IPS DF 4.7 (cell line): ENCODE results near the gene SYT9.

Source experiments
- DNase-seq: peaks from one replicate; pipeline ENCODE4 v3.0.0-alpha.2; 2013; ENCODE audit warnings: low spot score; ENCODE audit errors: extremely low read depth

The SYT9 gene

GRCh38 chr11:7462706-7463105, 211.0 kb downstream of the SYT9 start:
- no peak for DNase-seq

- no peak for DNase-seq
Observed at GRCh38 chr11:7467652-7468051, 215.9 kb downstream of the SYT9 start.

- DNase-seq: no peak
Observed at GRCh38 chr11:7469351-7469865, 217.7 kb downstream of the SYT9 start.

GRCh38 chr11:7471071-7471470, 219.4 kb downstream of the SYT9 start:
- DNase-seq: no peak

GRCh38 chr11:7473717-7474116, 222.0 kb downstream of the SYT9 start:
- no peak for DNase-seq

- no peak for DNase-seq
Observed at GRCh38 chr11:7480113-7480512, 228.4 kb downstream of the SYT9 start.

GRCh38 chr11:7484131-7484530, 232.4 kb downstream of the SYT9 start:
- no peak for DNase-seq

GRCh38 chr11:7484645-7485044, 232.9 kb downstream of the SYT9 start:
- DNase-seq: no peak

GRCh38 chr11:7485186-7486097, 233.7 kb downstream of the SYT9 start, which contains the start of gene OLFML1:
OLFML1 (plus strand) TSS chr11:7485506; CDS start chr11:7485876, 370 bp downstream.
- DNase-seq: no peak

GRCh38 chr11:7486098-7486780, 234.5 kb downstream of the SYT9 start:
- no peak for DNase-seq

GRCh38 chr11:7486781-7487140, 235.1 kb downstream of the SYT9 start:
- DNase-seq: no peak

GRCh38 chr11:7487360-7487759, 235.7 kb downstream of the SYT9 start:
- DNase-seq: no peak

GRCh38 chr11:7488681-7489080, 237.0 kb downstream of the SYT9 start:
- no peak for DNase-seq

- DNase-seq: no peak
Observed at GRCh38 chr11:7489376-7489775, 237.7 kb downstream of the SYT9 start.

- no peak for DNase-seq
Observed at GRCh38 chr11:7490054-7490453, 238.3 kb downstream of the SYT9 start.

- no peak for DNase-seq
Observed at GRCh38 chr11:7490535-7490934, 238.8 kb downstream of the SYT9 start.

- no peak for DNase-seq
Observed at GRCh38 chr11:7492253-7492652, 240.5 kb downstream of the SYT9 start.

GRCh38 chr11:7493670-7494069, 242.0 kb downstream of the SYT9 start:
- no peak for DNase-seq

GRCh38 chr11:7494086-7494745, 242.5 kb downstream of the SYT9 start:
- DNase-seq: no peak

- no peak for DNase-seq
Observed at GRCh38 chr11:7495882-7496551, 244.3 kb downstream of the SYT9 start.

GRCh38 chr11:7498193-7498592, 246.5 kb downstream of the SYT9 start:
- DNase-seq: no peak
